ENCODE results near the gene PPP2R2D. TPM values are rescaled to one million over a fixed set of nuclear protein-coding genes. Genes with fewer than 3 reads are reported as not detected.
A peak's percentile ranks its signal among the peaks of the same experiment; 100 is the strongest.
"Not testable (repeated sequence)": the region's sequence is repeated elsewhere in the genome, so short reads cannot be mapped to it uniquely, and the experiment has no call there.

The PPP2R2D gene
- total RNA-seq, 1 experiment from 2014 or later: 35.1 TPM

DNA sequence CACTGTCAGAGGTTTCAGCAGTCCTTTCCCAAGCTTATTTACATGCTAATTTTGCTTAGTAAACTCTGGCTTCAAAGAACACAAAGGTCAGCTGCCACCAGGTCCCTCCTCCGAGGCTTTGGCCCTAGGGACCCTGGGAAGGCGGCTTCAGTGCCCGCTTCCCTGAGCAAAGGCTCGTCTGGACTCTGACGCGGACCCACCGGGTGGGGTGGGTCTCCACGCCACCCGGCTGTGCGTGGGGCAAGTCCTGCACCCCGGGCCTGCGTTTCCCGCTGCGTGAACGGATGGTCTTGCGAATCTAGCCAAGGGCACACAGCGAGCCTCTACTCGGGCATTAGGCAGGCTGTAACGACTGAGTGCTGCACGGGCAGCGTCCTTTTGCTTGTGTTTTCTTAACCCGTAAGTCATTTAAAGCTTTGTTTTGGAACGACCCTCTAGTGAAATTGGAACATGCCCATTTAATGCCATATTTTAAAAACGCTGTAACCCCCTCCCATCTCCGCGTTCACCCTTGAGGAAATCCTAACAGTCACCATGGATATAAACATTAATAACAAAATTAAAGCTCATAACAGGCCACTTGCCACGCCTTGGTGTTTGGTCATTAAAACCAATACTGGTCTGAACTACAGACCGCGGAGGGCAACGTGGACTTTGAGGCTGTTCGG, 80.1 kb downstream of the PPP2R2D start:
- DNase-seq: no peak
- Histone ChIP-seq H3K27ac (no peak overlapping the region; the same call in 1 of the 2 replicates), H3K4me1 (no peaks in the 10 kb centered on the region), H3K9me3 (replicated peaks) (no peaks in the 10 kb centered on the region), H3K36me3 (no peaks in the 10 kb centered on the region), H3K4me3 (peak overlapping the region; percentile 86), H3K27me3 (no peaks in the 10 kb centered on the region)

DNA sequence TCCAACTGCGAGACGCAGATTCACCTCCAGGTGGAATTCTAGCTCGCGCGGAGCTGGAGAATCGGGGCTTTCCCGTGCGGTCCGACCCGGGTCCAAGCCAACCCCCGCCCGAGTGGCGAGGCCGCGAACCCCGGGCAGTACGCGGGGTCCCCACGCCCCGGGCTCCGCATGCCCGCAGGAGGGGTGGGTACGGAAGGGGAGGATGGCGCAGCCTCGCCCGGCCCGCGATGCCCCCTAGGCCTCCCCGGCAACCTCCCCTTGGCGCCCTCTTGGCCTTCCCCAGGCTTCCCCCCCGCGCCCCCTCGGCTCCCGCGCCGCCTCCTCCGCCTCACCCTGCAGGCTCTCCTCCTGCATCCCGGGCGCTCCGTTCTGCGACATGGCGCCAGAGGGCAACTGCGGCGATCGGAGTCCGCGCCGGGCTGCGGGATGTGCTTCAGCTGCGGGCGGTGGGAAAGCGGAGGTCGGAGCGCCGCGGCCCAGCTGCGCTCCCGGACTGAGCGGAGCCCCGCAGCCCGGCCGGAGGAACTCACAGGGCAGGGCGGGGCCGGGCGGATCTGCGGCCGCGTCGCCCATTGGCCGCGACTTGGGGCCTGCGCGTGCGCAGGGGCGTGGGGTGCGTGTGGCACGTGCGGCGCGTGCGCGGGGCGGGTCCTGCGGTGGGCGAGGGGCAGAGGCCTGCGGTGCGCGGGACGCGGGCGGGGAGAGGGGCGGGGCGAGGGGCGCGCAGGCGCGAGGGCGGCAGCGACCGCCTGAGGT, 80.8 kb downstream of the PPP2R2D start, which contains the start of gene BNIP3:
Gene BNIP3, minus strand, starts transcription at position 495 of the 756 bp plus-strand sequence. Its CDS starts 117 bp downstream, at position 378.
- H3K9me3 ChIP-seq (replicated peaks): no peaks in the 10 kb centered on the region
- H3K36me3 ChIP-seq: no peaks in the 10 kb centered on the region
- H3K27ac ChIP-seq: peak within 1 kb of the TSS; percentile 35
- peak within 1 kb of the TSS; percentile 86 for H3K4me3 ChIP-seq
- peak; percentile 82 to 83 for DNase-seq
- H3K4me1 ChIP-seq: no peaks in the 10 kb centered on the region
- H3K27me3 ChIP-seq: no peaks in the 10 kb centered on the region

DNA sequence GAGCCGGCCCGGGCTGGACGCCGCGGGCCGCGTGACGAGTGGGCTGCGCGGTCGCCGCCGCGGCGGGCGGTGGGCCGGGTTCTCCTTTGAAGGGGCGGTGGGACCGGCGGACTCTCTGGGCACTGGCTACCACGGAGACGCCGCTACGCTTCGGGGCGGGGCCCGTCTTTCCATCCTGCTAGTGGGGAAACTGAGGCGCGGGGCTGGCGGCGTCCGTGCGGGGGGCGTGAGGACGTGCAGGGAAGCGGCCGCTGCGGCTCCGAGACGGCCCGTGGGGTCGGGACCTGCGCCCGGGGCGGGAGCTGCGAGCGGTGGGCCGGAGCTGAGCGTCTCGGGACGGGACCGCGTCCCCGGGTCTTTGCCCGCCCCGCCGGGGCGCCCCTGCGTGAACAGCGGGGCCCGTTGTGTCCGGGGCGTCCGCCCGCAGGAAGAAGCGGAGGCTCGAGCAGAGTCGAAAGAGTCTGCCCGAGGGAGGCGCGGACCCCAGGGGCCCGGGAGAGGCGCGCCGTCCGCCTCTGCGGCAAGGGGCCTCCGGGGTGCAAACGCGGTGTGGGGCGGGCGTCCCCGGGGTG, 81.5 kb downstream of the PPP2R2D start:
- Histone ChIP-seq H3K9me3 (replicated peaks) (no peaks in the 10 kb centered on the region), H3K36me3 (no peaks in the 10 kb centered on the region), H3K27me3 (no peaks in the 10 kb centered on the region), H3K27ac (no peak overlapping the region), H3K4me1 (no peaks in the 10 kb centered on the region), H3K4me3 (peak overlapping the region; percentile 86)
- DNase-seq: no peak

GRCh38 chr10:131982796-131983195, 82.0 kb downstream of the PPP2R2D start:
- H3K4me3 ChIP-seq: no peak overlapping the region
- H3K27ac ChIP-seq: no peak overlapping the region
- no peak for DNase-seq
- H3K9me3 ChIP-seq (replicated peaks): no peaks in the 10 kb centered on the region
- H3K4me1 ChIP-seq: no peaks in the 10 kb centered on the region
- no peaks in the 10 kb centered on the region for H3K36me3 ChIP-seq
- no peaks in the 10 kb centered on the region for H3K27me3 ChIP-seq

DNA sequence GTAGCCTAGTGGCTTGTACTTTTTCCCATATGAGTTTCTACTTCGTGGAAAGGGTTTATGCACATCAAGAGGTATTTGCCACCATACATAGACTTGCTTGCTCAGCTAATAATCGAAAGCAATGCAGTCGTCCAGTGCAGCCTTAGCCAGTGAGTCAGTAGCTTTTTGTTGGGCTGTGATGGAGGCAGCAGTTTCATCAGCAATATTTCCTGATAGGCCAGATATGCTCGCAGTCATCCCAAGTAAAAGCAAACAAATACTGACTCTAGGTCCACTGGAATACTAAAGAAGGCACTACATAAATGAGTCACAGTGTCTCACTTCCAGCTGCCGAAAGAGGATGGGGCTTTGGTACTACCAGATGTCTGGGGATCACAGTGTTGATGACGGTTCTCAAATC, 83.0 kb downstream of the PPP2R2D start:
- no peaks in the 10 kb centered on the region for H3K27me3 ChIP-seq
- H3K9me3 ChIP-seq (replicated peaks): no peaks in the 10 kb centered on the region
- no peaks in the 10 kb centered on the region for H3K36me3 ChIP-seq
- H3K27ac ChIP-seq: no peak overlapping the region
- no peak overlapping the region for H3K4me3 ChIP-seq
- no peaks in the 10 kb centered on the region for H3K4me1 ChIP-seq
- DNase-seq: no peak

- H3K27me3 ChIP-seq; H3K4me3 ChIP-seq; H3K27ac ChIP-seq; DNase-seq; H3K4me1 ChIP-seq; H3K36me3 ChIP-seq; H3K9me3 ChIP-seq (replicated peaks): not testable (repeated sequence)
Measured at GRCh38 chr10:131986851-131987250, 86.0 kb downstream of the PPP2R2D start.

- not testable (repeated sequence) for H3K27me3 ChIP-seq; H3K4me3 ChIP-seq; H3K27ac ChIP-seq; H3K36me3 ChIP-seq; H3K9me3 ChIP-seq (replicated peaks); H3K4me1 ChIP-seq; DNase-seq
Measured at GRCh38 chr10:131987301-131987700, 86.5 kb downstream of the PPP2R2D start.

- H3K27me3 ChIP-seq; H3K4me3 ChIP-seq; H3K36me3 ChIP-seq; H3K27ac ChIP-seq; H3K9me3 ChIP-seq (replicated peaks); H3K4me1 ChIP-seq; DNase-seq: not testable (repeated sequence)
Measured at GRCh38 chr10:131987786-131988185, 87.0 kb downstream of the PPP2R2D start.

DNA sequence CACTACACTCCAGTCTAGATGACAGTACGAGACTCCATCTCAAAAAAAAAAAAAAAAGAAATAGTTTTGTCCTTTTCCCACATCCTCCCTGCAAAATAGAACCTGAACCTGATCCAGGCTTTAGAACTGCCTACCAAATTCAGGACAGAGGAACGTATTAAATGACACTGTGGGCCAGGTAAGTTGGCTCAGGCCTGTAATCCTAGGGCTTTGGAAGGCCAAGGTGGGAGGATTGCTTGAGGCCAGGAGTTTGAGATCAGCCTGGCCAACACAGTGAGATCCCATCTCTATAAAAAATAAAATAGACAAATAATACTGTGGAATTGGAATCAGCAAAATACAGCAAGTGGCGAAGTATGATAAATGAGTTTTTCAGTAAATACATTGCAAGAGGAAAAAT, 90.9 kb downstream of the PPP2R2D start:
- no peaks in the 10 kb centered on the region for H3K9me3 ChIP-seq (replicated peaks)
- no peaks in the 10 kb centered on the region for H3K27me3 ChIP-seq
- no peak overlapping the region for H3K27ac ChIP-seq
- H3K4me1 ChIP-seq: no peaks in the 10 kb centered on the region
- no peaks in the 10 kb centered on the region for H3K36me3 ChIP-seq
- no peak overlapping the region for H3K4me3 ChIP-seq
- no peak for DNase-seq

- no peak overlapping the region for H3K4me3 ChIP-seq
- no peaks in the 10 kb centered on the region for H3K36me3 ChIP-seq
- H3K27ac ChIP-seq: no peak overlapping the region
- H3K4me1 ChIP-seq: no peaks in the 10 kb centered on the region
- DNase-seq: no peak
- no peaks in the 10 kb centered on the region for H3K27me3 ChIP-seq
- no peaks in the 10 kb centered on the region for H3K9me3 ChIP-seq (replicated peaks)
Measured at GRCh38 chr10:131993275-131993674, 92.5 kb downstream of the PPP2R2D start.

- Histone ChIP-seq H3K9me3 (replicated peaks) (no peaks in the 10 kb centered on the region), H3K27me3 (no peaks in the 10 kb centered on the region), H3K27ac (no peak overlapping the region), H3K4me3 (no peak overlapping the region), H3K36me3 (no peaks in the 10 kb centered on the region), H3K4me1 (no peaks in the 10 kb centered on the region)
- no peak for DNase-seq
Measured at GRCh38 chr10:131994435-131994834, 93.6 kb downstream of the PPP2R2D start.

GRCh38 chr10:131996466-131997365, 95.9 kb downstream of the PPP2R2D start:
- H3K4me1 ChIP-seq: no peaks in the 10 kb centered on the region
- H3K27ac ChIP-seq: no peak overlapping the region
- no peaks in the 10 kb centered on the region for H3K27me3 ChIP-seq
- H3K9me3 ChIP-seq (replicated peaks): no peaks in the 10 kb centered on the region
- H3K36me3 ChIP-seq: no peaks in the 10 kb centered on the region
- no peak overlapping the region for H3K4me3 ChIP-seq
- no peak for DNase-seq

GRCh38 chr10:131997366-131998049, 96.7 kb downstream of the PPP2R2D start:
- peak; percentile 27 to 28 for DNase-seq
- Histone ChIP-seq H3K27ac (no peak overlapping the region), H3K4me1 (no peaks in the 10 kb centered on the region), H3K27me3 (no peaks in the 10 kb centered on the region), H3K9me3 (replicated peaks) (no peaks in the 10 kb centered on the region), H3K4me3 (no peak overlapping the region; the same call in 1 of the 2 replicates), H3K36me3 (no peaks in the 10 kb centered on the region)

Data from SJCRH30 (cell line).